Mesendoderm (in vitro differentiated cells): ENCODE results near the gene PDAP1.
"Not testable (repeated sequence)": the region's sequence is repeated elsewhere in the genome, so short reads cannot be mapped to it uniquely, and the experiment has no call there.

Source experiments
- DNase-seq: peaks from one replicate; pipeline ENCODE4 v3.0.0; 2013
- H2AK5ac ChIP-seq: 2 replicates; pipeline ENCODE4 v1.6.1; 2013; ENCODE audit warnings: low read length, inconsistent platforms
- H2BK120ac ChIP-seq: 2 replicates; pipeline ENCODE4 v1.6.1; 2013; ENCODE audit warnings: low read depth, mild to moderate bottlenecking, low read length, moderate library complexity, mixed read lengths
- H2BK15ac ChIP-seq: replicated peaks from 2 replicates; pipeline ENCODE4 v1.6.1; 2013; ENCODE audit warnings: low read depth, mild to moderate bottlenecking, moderate library complexity
- H2BK5ac ChIP-seq: 2 replicates; pipeline ENCODE4 v1.6.1; 2013; ENCODE audit warnings: low read length, inconsistent platforms
- H3K18ac ChIP-seq: 2 replicates; pipeline ENCODE4 v1.6.1; 2013; ENCODE audit warnings: mild to moderate bottlenecking, low read length, mixed read lengths
- H3K23ac ChIP-seq: one replicate; pipeline ENCODE4 v1.6.1; 2013; ENCODE audit warnings: low read length
- H3K27ac ChIP-seq: 2 replicates; pipeline ENCODE4 v1.5.1; 2013; ENCODE audit warnings: low read depth, mild to moderate bottlenecking, inconsistent platforms, low read length, moderate library complexity
- H3K27me3 ChIP-seq: 2 replicates; pipeline ENCODE4 v1.6.1; 2013; ENCODE audit warnings: low read length, control low read depth, mild to moderate bottlenecking, inconsistent platforms; ENCODE audit not compliant: insufficient read depth, poor library complexity
- H3K36me3 ChIP-seq: 2 replicates; pipeline ENCODE4 v1.6.1; 2013; ENCODE audit warnings: low read length, inconsistent platforms; ENCODE audit not compliant: control insufficient read depth, insufficient read depth
- H3K4ac ChIP-seq: one replicate; pipeline ENCODE4 v1.6.1; 2013; ENCODE audit warnings: low read depth, mild to moderate bottlenecking, low read length, moderate library complexity
- H3K4me1 ChIP-seq: 2 replicates; pipeline ENCODE4 v1.6.1; 2013; ENCODE audit warnings: low read depth, low read length, inconsistent platforms; ENCODE audit not compliant: control insufficient read depth
- H3K4me2 ChIP-seq: 2 replicates; pipeline ENCODE4 v1.6.1; 2013; ENCODE audit warnings: low read length
- H3K4me3 ChIP-seq: 2 replicates; pipeline ENCODE4 v1.5.1; 2013; ENCODE audit warnings: mild to moderate bottlenecking, low read length
- H3K56ac ChIP-seq: one replicate; pipeline ENCODE4 v1.6.1; 2013; ENCODE audit warnings: low read length
- H3K79me1 ChIP-seq: 2 replicates; pipeline ENCODE4 v1.6.1; 2013; ENCODE audit warnings: low read length, inconsistent platforms
- H3K79me2 ChIP-seq: 2 replicates; pipeline ENCODE4 v1.6.1; 2013; ENCODE audit warnings: mild to moderate bottlenecking, low read length; ENCODE audit not compliant: control insufficient read depth, insufficient read depth
- H3K9ac ChIP-seq: 2 replicates; pipeline ENCODE4 v1.6.1; 2013; ENCODE audit warnings: low read length, inconsistent platforms
- H4K5ac ChIP-seq: one replicate; pipeline ENCODE4 v1.6.1; 2013; ENCODE audit warnings: low read length
- H4K8ac ChIP-seq: one replicate; pipeline ENCODE4 v1.6.1; 2013; ENCODE audit warnings: low read depth, mild to moderate bottlenecking, control low read depth, low read length, moderate library complexity
- WGBS: extraction: QIAGEN DNeasy Blood & Tissue Kit; methylation state at CpG from one replicate; pipeline ENCODE4 v1.1.7; 2013; ENCODE audit warnings: low lambda C conversion rate, missing lambda C conversion rate; ENCODE audit not compliant: insufficient coverage; ENCODE audit errors: extremely low coverage; 5-methylcytosine and 5-hydroxymethylcytosine counted together

PDAP1 gene

DNA sequence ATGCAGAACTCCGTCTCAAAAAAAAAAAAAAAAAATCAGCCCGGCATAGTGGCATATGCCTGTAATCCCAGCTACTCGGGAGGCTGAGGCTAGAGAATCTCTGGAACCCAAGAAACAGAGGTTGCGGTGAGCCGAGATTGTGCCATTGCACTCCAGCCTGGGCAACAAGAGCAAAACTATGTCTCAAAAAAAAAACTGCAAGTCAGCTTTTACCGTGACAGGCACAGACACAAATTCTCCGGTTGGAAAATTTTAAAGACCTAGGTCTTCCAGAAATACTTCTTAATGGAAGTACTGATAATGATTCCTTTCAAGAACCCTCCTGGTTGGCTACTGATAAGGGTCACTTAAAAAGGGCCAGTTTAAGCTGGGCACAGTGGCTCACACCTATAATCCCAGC lies 53.3 kb downstream of the PDAP1 start:
- no peak overlapping the region for H2BK120ac ChIP-seq
- no peak overlapping the region for H2BK15ac ChIP-seq
- H3K9ac ChIP-seq: no peak overlapping the region
- H2BK5ac ChIP-seq: no peak overlapping the region
- no peak overlapping the region for H3K18ac ChIP-seq
- no peaks in the 10 kb centered on the region for H3K79me1 ChIP-seq
- no peak overlapping the region for H4K8ac ChIP-seq
- H3K27me3 ChIP-seq: no peaks in the 10 kb centered on the region
- no peak for DNase-seq
- no peak overlapping the region for H3K4me3 ChIP-seq
- H3K23ac ChIP-seq: no peak overlapping the region
- no peak overlapping the region for H3K27ac ChIP-seq
- no peak overlapping the region for H3K4ac ChIP-seq
- no peaks in the 10 kb centered on the region for H3K79me2 ChIP-seq
- H3K4me1 ChIP-seq: no peaks in the 10 kb centered on the region
- H3K36me3 ChIP-seq: peaks cover 16% of the 10 kb centered on the region
- no peak overlapping the region for H3K4me2 ChIP-seq
- no peak overlapping the region for H4K5ac ChIP-seq
- H2AK5ac ChIP-seq: no peak overlapping the region
- no CpG with 5 or more reads among the region's 7 CpGs for WGBS
- no peak overlapping the region for H3K56ac ChIP-seq

DNA sequence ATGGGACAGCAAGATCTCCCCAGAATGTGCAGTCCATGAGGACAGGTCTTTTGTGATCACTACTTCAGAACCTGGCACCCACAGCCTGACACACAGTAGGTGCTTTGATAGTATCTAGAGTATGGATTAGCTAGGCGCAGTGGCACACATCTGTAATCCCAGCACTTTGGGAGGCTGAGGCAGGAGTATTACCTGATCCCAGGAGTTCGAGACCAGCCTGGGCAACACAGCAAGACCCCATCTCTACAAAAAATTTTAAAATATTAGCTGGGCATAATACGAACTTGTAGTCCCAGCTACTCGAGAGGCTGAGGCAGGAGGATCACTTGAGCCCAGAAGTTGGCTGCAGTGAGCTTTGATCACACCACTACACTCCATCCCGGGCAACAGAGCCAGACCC lies 56.1 kb downstream of the PDAP1 start:
- Histone ChIP-seq H2BK15ac (no peak overlapping the region), H3K23ac (no peak overlapping the region), H4K8ac (no peak overlapping the region), H2BK5ac (no peak overlapping the region), H3K4ac (no peak overlapping the region), H2AK5ac (no peak overlapping the region), H3K79me1 (no peaks in the 10 kb centered on the region), H3K18ac (no peak overlapping the region), H3K27ac (no peak overlapping the region), H3K9ac (no peak overlapping the region), H3K4me1 (no peaks in the 10 kb centered on the region), H3K36me3 (peaks cover 4% of the 10 kb centered on the region), H3K27me3 (no peaks in the 10 kb centered on the region), H3K4me2 (no peak overlapping the region), H3K56ac (no peak overlapping the region), H3K4me3 (no peak overlapping the region), H4K5ac (no peak overlapping the region), H3K79me2 (no peaks in the 10 kb centered on the region), H2BK120ac (no peak overlapping the region)
- WGBS: no CpG with 5 or more reads among the region's 5 CpGs
- DNase-seq: no peak

DNA sequence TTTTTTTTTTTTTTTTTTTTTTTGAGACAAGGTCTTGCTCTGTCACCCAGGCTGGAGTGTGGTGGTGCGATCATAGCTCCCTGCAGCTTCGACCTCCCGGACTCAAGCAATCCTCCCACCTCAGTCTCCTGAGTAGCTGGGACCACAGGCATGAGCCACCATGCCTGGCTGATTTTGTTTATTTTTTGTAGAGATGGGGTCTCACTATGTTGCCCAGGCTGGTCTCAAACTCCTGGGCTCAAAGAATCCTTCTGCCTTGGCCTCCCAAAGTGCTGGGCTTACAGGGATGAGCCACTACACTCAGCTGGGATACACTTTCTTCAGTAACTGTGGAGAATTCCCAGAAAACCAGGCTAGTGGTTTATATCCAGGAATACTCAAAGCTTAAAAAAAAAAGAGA lies 57.8 kb downstream of the PDAP1 start:
- H3K4ac ChIP-seq, H3K4me1 ChIP-seq, H3K79me1 ChIP-seq, DNase-seq, H3K79me2 ChIP-seq, H2AK5ac ChIP-seq, H3K27me3 ChIP-seq, H3K56ac ChIP-seq, H3K36me3 ChIP-seq, H4K8ac ChIP-seq, H2BK5ac ChIP-seq, H4K5ac ChIP-seq, H3K18ac ChIP-seq, H2BK15ac ChIP-seq, H3K27ac ChIP-seq, H3K23ac ChIP-seq, H3K9ac ChIP-seq, H2BK120ac ChIP-seq, H3K4me2 ChIP-seq, H3K4me3 ChIP-seq: not testable (repeated sequence)
- WGBS: no CpG with 5 or more reads among the region's 3 CpGs
